Inferior parietal cortex (tissue), 1 donor: Measurements from ENCODE around the gene WAS.
"Not testable (repeated sequence)": the region's sequence is repeated elsewhere in the genome, so short reads cannot be mapped to it uniquely, and the experiment has no call there.

ENCODE experiments used
- DNase-seq: peaks from one replicate; pipeline ENCODE4 v3.0.0-alpha.2; 2016; ENCODE audit errors: extremely low spot score

Gene WAS

DNA sequence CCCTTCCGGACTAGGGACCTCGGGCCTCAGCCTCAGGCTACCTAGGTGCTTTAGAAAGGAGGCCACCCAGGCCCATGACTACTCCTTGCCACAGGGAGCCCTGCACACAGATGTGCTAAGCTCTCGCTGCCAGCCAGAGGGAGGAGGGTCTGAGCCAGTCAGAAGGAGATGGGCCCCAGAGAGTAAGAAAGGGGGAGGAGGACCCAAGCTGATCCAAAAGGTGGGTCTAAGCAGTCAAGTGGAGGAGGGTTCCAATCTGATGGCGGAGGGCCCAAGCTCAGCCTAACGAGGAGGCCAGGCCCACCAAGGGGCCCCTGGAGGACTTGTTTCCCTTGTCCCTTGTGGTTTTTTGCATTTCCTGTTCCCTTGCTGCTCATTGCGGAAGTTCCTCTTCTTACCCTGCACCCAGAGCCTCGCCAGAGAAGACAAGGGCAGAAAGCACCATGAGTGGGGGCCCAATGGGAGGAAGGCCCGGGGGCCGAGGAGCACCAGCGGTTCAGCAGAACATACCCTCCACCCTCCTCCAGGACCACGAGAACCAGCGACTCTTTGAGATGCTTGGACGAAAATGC, at the start of gene WAS:
TSS of gene WAS (plus strand) at position 389 of the 572 bp plus-strand sequence. CDS start at position 444, 55 bp downstream.
- no peak for DNase-seq

DNA sequence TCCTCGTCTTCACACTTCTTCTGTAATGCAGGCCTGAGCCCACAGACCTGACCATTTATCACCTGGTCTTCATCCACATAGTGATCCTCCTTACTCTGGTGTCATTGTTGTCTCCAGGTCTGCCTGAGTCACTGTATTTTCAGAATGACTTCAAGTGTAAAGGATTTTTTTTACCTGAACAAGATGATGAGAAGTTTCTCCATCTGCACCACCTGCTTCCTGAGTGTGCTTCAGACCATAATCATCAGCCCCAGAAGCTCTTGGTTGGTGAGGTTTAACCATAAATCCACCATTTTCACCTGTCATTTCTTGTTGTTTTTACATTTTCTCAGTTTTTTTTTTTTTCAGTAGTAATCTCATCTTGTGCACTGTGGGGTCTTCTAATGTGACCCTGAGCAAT, 47.3 kb upstream of the WAS start:
- no peak for DNase-seq

DNA sequence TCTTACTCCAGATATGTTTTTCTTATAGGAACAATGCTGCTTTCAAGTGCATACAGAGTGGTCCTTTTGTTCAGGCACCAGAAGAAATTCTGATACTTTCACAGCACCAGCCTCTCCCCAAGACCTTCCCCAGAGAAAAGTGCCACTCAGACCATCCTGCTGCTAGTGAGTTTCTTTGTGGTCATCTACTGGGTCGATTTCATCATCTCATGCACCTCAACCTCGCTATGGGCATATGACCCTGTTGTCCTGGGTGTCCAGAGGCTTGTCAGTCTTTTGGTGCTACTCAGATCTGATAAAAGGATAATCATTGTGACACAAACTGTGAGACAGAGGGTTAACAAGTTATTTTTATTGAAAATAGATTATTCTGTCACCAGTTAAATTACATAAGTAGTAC, 46.8 kb upstream of the WAS start:
- no peak for DNase-seq

- DNase-seq: no peak
These were observed 37.9 kb upstream of the WAS start for GRCh38 chrX:48645669-48646068.

- peak; percentile 43 for DNase-seq
These were observed 35.3 kb upstream of the WAS start for GRCh38 chrX:48648336-48648751.

- DNase-seq: no peak
These were observed 34.5 kb upstream of the WAS start for GRCh38 chrX:48649102-48649501.

DNA sequence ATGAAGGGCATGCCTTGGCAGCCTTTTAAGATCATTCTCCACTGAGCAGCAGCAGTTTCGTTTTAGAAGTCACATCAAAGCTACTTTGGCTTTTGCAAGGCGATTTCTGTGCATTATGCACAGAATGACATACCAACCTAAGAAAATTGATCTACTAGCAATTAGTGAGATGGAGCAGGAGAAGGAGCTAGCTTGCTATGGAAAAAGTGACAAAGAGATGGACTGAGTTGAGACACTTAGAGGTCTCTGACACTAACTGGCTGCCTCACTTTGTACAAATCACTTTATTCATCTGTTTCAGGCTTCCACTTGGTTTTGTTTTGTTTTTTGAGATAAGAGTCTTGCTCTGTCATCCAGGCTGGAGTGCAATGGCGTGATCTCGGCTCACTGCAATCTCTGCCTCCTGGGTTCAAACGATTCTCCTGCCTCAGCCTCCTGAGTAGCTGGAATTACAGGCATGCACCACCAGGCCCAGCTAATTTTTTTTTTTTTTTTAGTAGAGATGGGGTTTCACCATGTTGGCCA, 31.5 kb upstream of the WAS start:
- DNase-seq: not testable (repeated sequence)

DNA sequence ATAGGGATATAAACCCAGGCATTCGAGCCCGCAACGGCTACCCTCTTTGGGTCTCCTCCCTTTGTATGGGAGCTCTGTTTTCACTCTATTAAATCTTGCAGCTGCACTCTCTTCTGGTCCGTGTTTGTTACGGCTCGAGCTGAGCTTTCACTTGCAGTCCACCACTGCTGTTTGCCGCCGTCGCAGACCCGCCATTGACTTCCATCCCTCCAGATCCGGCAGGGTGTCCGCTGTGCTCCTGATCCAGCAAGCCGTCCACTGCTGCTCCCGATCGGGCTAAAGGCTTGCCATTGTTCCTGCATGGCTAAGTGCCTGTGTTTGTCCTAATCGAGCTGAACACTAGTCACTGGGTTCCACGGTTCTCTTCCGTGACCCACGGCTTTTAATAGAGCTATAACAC, 28.9 kb upstream of the WAS start:
- not testable (repeated sequence) for DNase-seq

DNA sequence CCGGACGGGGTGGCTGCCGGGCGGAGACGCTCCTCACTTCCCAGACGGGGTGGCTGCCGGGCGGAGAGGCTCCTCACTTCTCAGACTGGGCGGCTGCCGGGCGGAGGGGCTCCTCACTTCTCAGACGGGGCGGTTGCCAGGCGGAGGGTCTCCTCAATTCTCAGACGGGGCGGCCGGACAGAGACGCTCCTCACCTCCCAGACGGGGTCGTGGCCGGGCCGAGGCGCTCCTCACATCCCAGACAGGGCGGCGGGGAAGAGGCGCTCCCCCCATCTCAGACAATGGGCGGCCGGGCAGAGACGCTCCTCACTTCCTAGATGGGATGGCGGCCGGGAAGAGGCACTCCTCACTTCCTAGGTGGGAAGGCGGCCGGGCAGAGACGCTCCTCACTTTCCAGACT, 23.9 kb upstream of the WAS start:
- not testable (repeated sequence) for DNase-seq

GRCh38 chrX:48663241-48663640, 20.4 kb upstream of the WAS start:
- DNase-seq: no peak

GRCh38 chrX:48664156-48664555, 19.4 kb upstream of the WAS start:
- DNase-seq: no peak

- DNase-seq: no peak
These were observed 17.6 kb upstream of the WAS start for GRCh38 chrX:48665991-48666390.

GRCh38 chrX:48666649-48667048, 16.9 kb upstream of the WAS start:
- no peak for DNase-seq

- DNase-seq: no peak
These were observed 16.1 kb upstream of the WAS start for GRCh38 chrX:48667509-48667908.

GRCh38 chrX:48668187-48668586, 15.4 kb upstream of the WAS start:
- not testable (repeated sequence) for DNase-seq

DNA sequence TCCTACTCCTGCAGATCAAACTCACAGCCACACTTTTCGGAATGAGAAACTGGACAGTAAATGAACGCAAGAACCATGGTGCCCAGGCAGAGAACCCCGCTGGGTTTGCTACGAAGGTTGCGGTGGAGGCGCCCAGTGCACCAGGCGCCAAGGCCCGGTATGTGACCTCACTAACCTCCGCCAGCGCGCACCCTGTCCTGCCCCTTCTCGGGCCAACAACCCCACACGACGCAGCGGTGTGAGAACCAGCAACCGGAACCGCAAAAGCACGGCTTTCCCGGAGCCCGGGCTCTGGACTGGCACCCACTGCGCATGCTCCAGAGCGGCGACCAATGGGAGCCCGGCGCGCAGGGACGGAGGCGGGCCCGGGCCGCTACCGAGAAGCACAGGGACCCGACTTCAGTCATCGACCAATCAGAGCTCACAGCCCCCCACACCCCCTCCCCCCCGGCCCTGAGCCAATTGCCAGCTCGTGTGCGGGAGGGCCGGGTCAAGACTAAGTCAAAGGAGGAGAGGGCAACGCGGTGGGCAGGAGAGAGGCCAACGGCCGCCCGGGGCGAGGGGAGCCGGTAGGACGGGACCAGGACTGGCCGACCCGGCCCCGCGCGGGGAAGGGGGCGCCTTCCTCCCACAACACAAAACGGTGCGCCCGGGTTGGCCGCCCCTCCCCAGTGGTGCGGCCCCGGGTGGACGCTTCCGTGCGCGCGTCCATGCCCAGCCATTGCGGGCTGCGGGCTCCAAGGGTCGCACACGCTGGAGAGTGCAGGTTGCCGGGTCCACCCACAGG, 7.3 kb upstream of the WAS start:
- peak; percentile 81 for DNase-seq

DNA sequence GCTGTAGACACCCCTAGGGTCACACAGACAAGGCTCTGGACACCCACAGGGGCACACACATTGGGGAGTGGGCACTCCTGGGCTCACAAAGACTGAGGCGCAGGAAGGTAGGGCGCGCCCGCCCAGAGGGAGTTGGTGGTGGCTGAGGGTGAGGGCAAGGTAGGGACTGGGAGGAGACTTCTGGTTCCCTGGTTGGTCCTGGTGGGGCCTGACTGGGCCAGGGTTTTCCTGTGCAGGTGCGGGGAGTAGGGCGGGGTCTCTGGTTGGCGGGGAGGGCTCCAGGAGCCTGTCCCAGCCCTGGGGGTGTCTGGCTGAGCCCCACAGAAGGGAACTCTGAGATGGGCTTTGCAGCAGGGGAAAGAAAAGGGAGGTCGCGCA, 6.7 kb upstream of the WAS start:
- DNase-seq: no peak

- DNase-seq: no peak
These were observed 6.1 kb upstream of the WAS start for GRCh38 chrX:48677516-48677915.

GRCh38 chrX:48680467-48680866, 3.1 kb upstream of the WAS start:
- DNase-seq: peak; percentile 18

DNA sequence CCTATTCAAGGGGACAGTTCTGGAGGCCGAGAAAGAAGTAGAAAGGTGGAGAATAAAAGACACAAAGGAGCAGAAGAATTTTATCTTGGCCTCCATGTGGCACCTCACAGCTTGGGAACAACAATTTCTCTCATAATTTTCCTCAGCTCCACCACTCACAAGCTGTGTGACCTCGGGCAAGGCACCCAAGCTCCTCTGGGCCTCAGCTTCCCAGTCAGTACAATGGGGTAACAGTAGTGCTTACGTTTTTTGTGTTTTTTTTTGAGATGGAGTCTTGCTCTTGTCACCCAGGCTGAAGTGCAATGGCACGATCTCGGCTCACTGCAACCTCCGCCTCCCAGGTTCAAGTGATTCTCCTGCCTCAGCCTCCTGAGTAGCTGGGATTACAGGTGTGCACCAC, 2.7 kb upstream of the WAS start:
- not testable (repeated sequence) for DNase-seq

GRCh38 chrX:48681539-48682183, 1.9 kb upstream of the WAS start:
- DNase-seq: no peak

DNA sequence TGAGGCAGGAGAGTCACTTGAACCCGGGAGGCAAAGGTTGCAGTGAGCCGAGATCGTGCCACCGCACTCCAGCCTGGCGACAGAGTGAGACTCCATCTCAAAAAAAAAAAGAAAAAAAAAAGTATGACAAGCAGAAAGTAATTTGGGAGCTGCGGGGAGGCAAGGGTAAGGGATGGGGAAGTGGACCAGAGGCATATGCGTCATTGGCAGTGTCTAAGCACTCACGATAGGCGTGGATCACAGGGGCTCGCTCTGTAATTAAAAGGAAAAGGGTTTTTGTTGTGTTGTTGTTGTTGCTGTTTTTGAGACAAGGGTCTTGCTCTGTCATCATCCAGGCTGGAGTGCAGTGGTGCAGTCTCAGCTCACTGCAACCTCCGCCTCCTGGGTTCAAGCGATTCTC, 804 bp upstream of the WAS start:
- not testable (repeated sequence) for DNase-seq

DNA sequence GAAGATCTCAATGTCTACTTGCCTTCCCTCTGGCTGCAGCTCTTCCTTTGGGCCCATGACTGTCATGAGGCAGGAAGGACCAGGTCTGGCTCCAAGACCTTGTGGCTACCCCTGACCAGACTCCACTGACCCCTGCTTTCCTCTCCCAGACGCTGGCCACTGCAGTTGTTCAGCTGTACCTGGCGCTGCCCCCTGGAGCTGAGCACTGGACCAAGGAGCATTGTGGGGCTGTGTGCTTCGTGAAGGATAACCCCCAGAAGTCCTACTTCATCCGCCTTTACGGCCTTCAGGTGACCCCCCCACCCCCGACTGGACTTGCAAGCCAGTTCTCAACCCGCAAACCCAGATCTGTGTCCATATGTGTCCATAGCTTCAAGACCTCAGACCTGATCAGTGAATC, 535 bp downstream of the WAS start:
- no peak for DNase-seq
